ENCODE data around the gene LINC00237.

Gene LINC00237

GRCh38 chr20:21106171-21107017 is at the start of gene LINC00237:
TSS of gene LINC00237 (minus strand) at chr20:21106358.
- DNase-seq, result no peak

GRCh38 chr20:21155268-21155667 is 49.1 kb upstream of the LINC00237 start:
- DNase-seq, result no peak

- DNase-seq, result no peak
These were observed 48.5 kb upstream of the LINC00237 start for GRCh38 chr20:21154692-21155091.

- no peak for DNase-seq
These were observed 45.6 kb upstream of the LINC00237 start for GRCh38 chr20:21151791-21152190.

DNA sequence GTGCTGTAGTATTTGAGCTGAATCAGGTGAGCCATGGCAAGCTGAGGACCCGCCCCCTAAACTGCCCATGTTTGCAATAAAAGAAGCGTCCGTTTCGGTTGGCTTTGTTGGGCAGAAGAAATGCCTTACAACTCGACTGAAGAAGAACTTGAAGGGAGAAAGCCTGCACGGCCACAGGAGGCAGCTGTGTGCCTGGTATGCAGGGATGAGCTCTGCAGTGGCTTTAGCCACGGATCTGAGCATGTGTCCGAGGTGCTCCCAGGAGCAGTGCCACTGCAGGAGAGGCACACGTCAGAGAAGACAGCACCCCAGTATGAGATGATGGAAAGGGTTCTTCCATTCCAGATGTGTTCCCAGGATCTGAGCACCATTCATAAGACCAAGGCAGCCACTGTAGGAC is 43.2 kb upstream of the LINC00237 start:
- DNase-seq, result no peak

GRCh38 chr20:21147593-21147992 is 41.4 kb upstream of the LINC00237 start:
- no peak for DNase-seq

DNA sequence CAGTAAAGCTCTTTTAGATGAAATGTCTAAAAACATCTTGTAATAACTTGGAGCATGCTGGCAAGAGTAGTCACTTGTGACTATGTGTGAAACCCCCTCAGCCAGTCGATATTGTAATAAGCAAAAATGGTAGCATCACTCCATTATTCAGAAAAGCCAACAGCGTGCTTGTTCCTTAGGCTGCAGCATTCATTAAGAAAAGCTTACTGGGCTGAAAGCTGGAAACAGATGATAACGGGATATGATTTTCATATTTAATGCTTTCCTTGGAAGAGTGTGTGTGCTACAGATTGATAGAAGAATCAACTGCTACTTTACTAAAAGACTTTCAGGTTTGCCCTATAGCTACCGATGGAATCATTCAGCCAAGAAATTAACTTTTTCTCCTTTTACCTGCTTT is 40.1 kb upstream of the LINC00237 start:
- no peak for DNase-seq

- DNase-seq, result no peak
These were observed 39.3 kb upstream of the LINC00237 start for GRCh38 chr20:21145424-21145823.

DNA sequence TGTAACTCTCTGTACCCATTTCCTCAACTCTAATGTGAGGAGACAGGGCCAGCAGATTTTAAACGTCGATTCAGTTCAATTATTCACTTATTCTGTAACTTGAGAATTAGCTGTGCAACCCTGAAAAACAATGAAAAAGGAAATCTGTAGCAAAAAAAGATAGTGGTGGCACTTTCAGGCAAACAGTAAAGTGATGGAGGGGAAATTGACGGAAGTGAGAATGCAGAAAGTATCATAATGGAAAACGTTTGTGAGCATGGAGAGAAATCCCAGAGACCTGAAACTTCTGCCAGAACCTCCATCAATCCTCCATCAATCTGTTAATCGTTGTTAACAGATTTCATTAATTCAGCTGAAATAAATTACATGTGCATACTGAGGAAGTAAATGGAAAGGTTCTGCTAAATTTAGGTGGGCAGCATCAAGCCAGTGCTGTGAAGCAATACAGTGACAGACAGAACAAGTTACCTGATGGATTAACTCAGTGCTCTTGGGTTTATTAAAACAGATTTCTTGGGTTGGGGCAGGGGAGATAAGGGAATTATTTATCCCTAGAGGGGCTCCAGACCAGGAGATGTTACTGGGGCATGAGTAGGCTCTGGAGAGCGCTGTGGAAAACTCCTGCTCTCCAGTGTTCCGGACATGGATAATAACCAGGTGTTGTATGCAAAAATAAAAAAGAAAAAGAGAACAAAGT is 37.2 kb upstream of the LINC00237 start:
- no peak for DNase-seq

DNA sequence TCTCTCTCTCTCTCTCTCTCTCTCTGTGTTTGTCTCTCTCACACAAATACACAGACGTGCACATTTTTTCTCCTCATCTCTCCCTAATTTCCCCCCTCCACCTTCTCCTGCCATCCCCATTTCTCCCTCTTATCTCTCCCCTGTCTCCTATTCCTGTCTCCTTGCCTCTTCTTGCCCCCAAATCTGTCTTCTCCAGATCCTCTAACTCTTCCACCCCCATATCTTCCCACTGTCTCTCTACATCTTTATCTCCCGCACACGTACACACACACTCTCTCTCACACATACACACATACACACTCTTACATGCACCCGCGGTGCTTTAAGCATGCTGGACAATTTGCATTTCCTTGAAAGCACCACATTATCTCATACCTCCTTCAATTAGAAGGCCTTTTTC is 35.7 kb upstream of the LINC00237 start:
- no peak for DNase-seq

- no peak for DNase-seq
These were observed 33.9 kb upstream of the LINC00237 start for GRCh38 chr20:21139881-21140566.

GRCh38 chr20:21137078-21137477 is 30.9 kb upstream of the LINC00237 start:
- no peak for DNase-seq

GRCh38 chr20:21136015-21136732 is 30.0 kb upstream of the LINC00237 start:
- DNase-seq, result no peak

- no peak for DNase-seq
These were observed 28.8 kb upstream of the LINC00237 start for GRCh38 chr20:21134883-21135493.

DNA sequence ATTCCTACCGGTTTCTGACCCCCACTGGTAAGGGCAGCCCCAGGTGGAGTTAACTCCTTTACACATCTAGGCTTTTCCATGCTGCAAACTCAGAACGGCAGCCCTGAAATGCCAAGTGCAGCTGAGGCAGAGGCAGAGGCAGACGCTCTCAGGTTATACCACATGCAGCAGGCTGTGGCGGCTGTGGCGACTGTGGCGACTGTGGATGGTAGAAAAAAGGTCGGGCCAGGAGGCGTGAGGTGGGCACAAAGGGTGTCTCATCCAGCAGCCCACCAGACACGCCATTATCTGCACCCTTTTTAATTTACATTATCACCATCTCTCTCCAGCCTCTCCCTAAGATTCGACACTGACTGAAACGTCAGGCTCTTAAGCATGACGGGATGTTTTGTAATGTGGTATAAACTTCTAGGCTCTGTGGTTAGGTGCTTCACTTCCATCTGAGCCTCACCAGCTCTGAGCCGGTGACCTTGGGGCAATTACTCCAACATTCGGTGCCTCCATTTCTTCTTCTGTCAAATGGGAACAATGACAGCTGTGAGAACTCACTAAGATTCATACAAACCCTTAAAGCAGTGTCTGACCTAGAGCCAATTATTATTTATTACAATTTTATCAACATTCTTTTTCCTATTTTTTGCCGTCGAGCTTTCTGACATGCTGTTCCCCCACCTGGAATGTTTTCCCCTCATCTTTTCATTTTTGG is 27.9 kb upstream of the LINC00237 start:
- DNase-seq, result no peak

DNA sequence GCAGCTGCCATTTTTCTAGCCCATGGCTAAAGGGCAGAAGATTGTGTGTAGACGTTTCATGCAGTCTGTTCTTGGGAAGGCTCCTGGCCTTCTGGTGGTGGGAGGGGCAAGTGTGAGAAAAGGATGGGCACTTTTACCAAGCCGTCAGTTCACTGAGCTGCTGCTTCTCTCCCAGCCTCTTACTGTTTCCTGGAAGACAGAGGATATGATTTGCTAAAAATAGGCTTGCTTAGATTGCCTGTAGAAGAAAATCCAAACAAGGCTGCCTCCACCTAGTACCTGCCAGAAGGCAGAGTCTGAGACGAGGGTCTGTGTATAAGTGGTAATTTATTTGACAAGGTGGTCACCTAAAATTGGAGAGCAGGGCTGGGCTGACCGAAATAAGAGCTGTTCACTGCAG is 27.2 kb upstream of the LINC00237 start:
- no peak for DNase-seq

DNA sequence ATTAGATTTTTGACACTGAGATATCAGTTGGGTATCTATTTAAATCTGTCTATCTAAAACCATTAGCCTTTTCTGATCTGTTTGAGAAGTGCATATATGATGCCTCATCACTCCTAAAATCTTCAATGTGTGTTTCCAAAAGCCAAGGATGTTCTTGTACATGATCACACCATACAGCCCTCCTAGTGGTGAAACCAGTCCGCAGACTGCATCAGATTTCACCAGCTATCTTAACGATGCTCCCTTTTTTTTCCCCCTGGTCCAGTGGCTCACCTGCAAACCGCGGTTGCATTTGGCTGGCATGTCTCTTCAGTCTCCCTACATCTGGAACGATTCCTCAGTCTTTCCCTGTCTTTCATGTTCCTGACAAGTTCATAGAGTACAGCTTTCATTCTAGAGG is 23.7 kb upstream of the LINC00237 start:
- no peak for DNase-seq

GRCh38 chr20:21127201-21127981 is 21.2 kb upstream of the LINC00237 start:
- no peak for DNase-seq

DNA sequence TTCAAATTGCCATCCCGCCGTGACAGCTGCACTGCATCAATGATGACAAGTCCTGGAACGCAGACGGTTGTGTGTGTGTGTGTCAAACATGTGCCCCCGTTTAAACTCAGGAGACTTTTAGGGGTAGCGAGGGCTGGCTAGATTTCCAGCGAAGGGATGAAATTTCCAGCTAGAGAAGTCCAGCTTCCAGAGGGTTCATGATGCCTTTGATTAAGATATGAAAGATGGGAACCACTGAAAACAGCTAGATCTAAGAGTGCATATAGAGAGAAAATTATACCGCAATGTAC is 20.4 kb upstream of the LINC00237 start:
- DNase-seq, result no peak

GRCh38 chr20:21125849-21126580 is 19.9 kb upstream of the LINC00237 start, which contains the start of gene KIZ:
TSS of gene KIZ (plus strand) at chr20:21126082. CDS start at chr20:21126116, 34 bp downstream.
- peak; percentile 95 for DNase-seq

Measured in CD4-positive, alpha-beta T cell treated with Interferon gamma for 1 hour (primary cell).